Adrenal gland (tissue), 12 donors: ENCODE measurements around the gene DOCK9. TPM values are rescaled to one million over a fixed set of nuclear protein-coding genes. Genes with fewer than 3 reads are reported as not detected.

Experiments used
- DNase-seq, 7 donors: peaks; one replicate each; pipeline ENCODE4 v3.0.0-alpha.2; 2019 to 2020
- H3K27ac ChIP-seq, 5 donors: fragments of 200-600 bp; sonication (generic) in 4 of 5; 1 replicate in 3 of 5; 2 replicates in 2 of 5; pipeline versions ENCODE4 v1.5.1 to v1.8.0; 2016 to 2020; ENCODE audit warnings: mild to moderate bottlenecking in 1 of 5
- H3K27me3 ChIP-seq: fragments of 200-600 bp; 2 replicates; pipeline ENCODE4 v1.8.0; 2021
- H3K36me3 ChIP-seq, 2 donors: fragments of 200-600 bp; replicated peaks in 1 of 2; 1 replicate in 1 of 2; 2 replicates in 1 of 2; pipeline versions ENCODE4 v1.5.1 to v1.8.0; 2018 to 2022
- H3K4me1 ChIP-seq, 2 donors: fragments of 200-600 bp; replicated peaks in 1 of 2; 1 replicate in 1 of 2; 2 replicates in 1 of 2; pipeline versions ENCODE4 v1.5.1 to v1.8.0; 2018 to 2021
- H3K4me3 ChIP-seq, 4 donors: fragments of 200-600 bp; sonication (generic) in 3 of 4; one replicate each; pipeline ENCODE4 v1.5.1; 2016 to 2018
- H3K9me3 ChIP-seq, 3 donors: fragments of 200-600 bp; sonication (generic) in 1 of 3; replicated peaks in 1 of 3; 1 replicate in 2 of 3; 2 replicates in 1 of 3; pipeline versions ENCODE4 v1.5.1 to v1.8.0; 2016 to 2021
- POLR2A ChIP-seq, 2 donors: fragments of 450-650 bp; IDR thresholded peaks; one replicate each; pipeline ENCODE4 v1.6.1; 2017; ENCODE audit warnings: antibody characterized with exemption in 2 of 2, mild to moderate bottlenecking in 2 of 2, moderate library complexity in 1 of 2
- WGBS, 4 donors: extraction: QIAGEN DNeasy Blood & Tissue Kit in 2 of 4; methylation state at CpG; one replicate each; pipeline versions ENCODE4 v1.1.5 to v1.1.7; 2013 to 2017; 5-methylcytosine and 5-hydroxymethylcytosine counted together
- intact Hi-C, 2 donors: fragments of 100-400 bp; cut with DNase I; formaldehyde crosslinking; loops; one replicate each; pipeline versions ENCODE4 v1.14.1 to v1.15.0; 2022 to 2023
- polyA plus RNA-seq, 3 donors: library from polyadenylated mRNA; stranded (reverse); fragments of 200-250 nt in 2 of 3; fragments of 350-450 nt in 1 of 3; fragmentation: Illumina TruSeq in 1 of 3; extraction: RNeasy Lipid Tissue Mini Kit (QIAGEN cat#74804) in 1 of 3; gene quantifications; one replicate each; pipeline ENCODE4 v1.2.3, GENCODE V29; 2013 to 2014
- total RNA-seq, 9 donors: library from RNA; depleted of rRNA in 4 of 9; stranded (reverse); fragments of >200 nt in 4 of 9; fragments of 120-200 nt in 1 of 9; fragmentation: NEBNext Ultra II Directional in 1 of 9; extraction: Animal tissue kit (Norgen Biotek cat#: 25700) in 1 of 9; gene quantifications; one replicate each; pipeline versions ENCODE4 v1.1.0 to v1.2.4, GENCODE V29; 2013 to 2023
- TF ChIP-seq, protein P1 (sequence below), 6 experiments: fragments of 450-650 bp in 4 of 6; fragments of 200-600 bp in 2 of 6; sonication (generic) in 1 of 6; IDR thresholded peaks; 1 replicate in 5 of 6; 2 replicates in 1 of 6; pipeline versions ENCODE4 v1.5.1 to v1.8.0; 2016 to 2021; ENCODE audit warnings: antibody characterized with exemption in 6 of 6, mild to moderate bottlenecking in 2 of 6, moderate library complexity in 1 of 6
- donor health status: healthy with polysubstance abuse.
- donor health status: Bipolar disorder and iron deficiency.
- donor health status: DM: yes; HTN: yes; CAD: no.
- donor health status: DM: no; HTN: no; CAD: no.
- donor health status: DM: no; HTN: no; CAD: no.
- donor health status: DM: yes; HTN: yes; CAD: no.

The DOCK9 gene
- total and polyA plus RNA-seq, 12 donors, result 16.2 to 83.4 (median 51.9) TPM

DNA sequence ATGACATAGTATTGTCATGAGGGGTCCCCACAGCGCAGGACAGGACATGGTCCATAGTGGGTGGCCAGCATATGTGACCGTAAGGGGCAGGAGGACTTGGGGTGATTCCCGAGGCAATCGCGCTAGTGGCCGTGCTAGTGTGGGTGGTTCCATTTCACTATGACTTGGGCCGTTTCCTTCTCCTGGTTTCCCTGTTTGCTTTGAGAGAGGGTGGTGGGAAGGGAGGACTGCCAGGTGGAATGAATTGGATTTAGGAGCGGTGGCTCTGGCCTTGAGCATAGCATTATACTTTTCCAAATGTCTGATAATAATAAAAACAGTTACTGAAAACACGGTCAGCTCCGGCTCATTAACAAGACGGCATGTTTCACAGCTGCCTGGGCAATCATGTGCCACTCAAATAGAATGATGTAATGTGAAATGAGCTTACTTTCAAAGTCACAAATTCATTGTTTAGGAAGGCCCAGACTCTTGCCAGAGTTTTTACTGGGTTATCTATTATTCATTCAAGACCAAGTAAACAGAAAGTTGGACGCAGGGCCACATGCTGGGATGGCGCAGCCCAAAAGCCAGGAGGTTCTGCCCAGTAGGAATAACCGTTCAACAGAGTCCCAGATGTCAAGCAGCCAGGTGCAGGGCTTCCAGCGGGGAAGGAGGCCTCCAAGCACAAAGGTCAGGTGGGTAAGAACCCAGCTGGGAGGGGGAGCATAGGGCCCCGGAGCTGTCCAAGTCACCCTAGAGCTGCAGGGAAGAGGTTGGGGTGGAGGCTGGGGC lies 205.8 kb downstream of the DOCK9 start:
- TF ChIP-seq, protein P1, sequence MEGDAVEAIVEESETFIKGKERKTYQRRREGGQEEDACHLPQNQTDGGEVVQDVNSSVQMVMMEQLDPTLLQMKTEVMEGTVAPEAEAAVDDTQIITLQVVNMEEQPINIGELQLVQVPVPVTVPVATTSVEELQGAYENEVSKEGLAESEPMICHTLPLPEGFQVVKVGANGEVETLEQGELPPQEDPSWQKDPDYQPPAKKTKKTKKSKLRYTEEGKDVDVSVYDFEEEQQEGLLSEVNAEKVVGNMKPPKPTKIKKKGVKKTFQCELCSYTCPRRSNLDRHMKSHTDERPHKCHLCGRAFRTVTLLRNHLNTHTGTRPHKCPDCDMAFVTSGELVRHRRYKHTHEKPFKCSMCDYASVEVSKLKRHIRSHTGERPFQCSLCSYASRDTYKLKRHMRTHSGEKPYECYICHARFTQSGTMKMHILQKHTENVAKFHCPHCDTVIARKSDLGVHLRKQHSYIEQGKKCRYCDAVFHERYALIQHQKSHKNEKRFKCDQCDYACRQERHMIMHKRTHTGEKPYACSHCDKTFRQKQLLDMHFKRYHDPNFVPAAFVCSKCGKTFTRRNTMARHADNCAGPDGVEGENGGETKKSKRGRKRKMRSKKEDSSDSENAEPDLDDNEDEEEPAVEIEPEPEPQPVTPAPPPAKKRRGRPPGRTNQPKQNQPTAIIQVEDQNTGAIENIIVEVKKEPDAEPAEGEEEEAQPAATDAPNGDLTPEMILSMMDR (IDR thresholded peaks at IDR 0.05), result no peak
- no peak for TF ChIP-seq POLR2A (IDR thresholded peaks at IDR 0.05)
- no peak overlapping the region for H3K27ac ChIP-seq

DNA sequence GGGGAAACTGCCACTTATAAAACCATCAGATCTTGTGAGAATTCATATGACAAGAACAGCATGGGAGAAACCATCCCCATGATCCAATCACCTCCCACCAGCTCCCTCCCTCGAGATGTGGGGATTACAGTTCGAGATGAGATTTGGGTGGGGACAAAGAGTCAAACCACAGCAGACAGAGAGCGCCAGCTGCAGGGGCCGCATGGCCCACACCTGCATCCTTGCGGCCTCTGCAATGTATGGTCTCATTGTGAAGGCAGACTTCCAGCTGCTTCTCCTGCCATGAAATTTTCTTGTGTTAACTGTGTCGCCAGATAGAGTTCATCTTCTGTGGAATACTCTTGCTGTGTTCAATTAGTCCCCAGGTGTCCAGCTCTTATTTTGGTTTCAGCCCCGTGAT lies 208.1 kb downstream of the DOCK9 start:
- Histone ChIP-seq H3K27me3 (no peaks in the 10 kb centered on the region), H3K9me3 (no peaks in the 10 kb centered on the region), H3K4me3 (no peak overlapping the region), H3K4me1 (no peaks in the 10 kb centered on the region), H3K27ac (no peak overlapping the region), H3K36me3 (no peaks in the 10 kb centered on the region)
- intact Hi-C loops, result no loop called here
- TF ChIP-seq POLR2A (IDR thresholded peaks at IDR 0.05), result no peak
- TF ChIP-seq, protein P1 (IDR thresholded peaks at IDR 0.05), result no peak
- 76 to 91% (median 83%) methylated on average over 6 to 7 of the region's 7 CpGs for WGBS, 4 donors
- DNase-seq, result no peak

More for the DNA sequence above, 205.8 kb downstream of the DOCK9 start:
- Histone ChIP-seq H3K4me1 (no peaks in the 10 kb centered on the region), H3K36me3 (no peaks in the 10 kb centered on the region), H3K9me3 (no peaks in the 10 kb centered on the region), H3K27me3 (no peaks in the 10 kb centered on the region), H3K4me3 (no peak overlapping the region)
- intact Hi-C loops, result no loop called here
- 83 to 92% (median 90%) methylated on average over 15 to 16 of the region's 16 CpGs for WGBS, 4 donors
- no peak for DNase-seq

DNA sequence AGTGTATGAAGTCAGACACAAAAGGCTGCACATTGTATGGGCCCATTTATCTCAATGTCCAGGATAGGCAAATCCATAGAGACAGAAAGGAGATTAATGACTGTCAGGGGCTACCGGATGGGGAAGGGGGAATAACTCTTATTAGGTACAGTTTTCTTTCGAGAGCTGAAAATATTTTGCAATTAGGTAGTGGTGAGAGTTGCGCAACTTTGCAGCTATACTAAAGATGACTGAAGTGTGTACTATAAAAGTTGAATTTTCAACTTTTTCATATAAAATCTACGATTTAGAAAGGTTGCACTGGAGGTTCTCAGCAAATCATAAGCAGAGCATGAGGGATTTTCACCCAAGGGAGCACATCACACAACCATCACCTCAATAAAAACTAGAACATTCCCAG lies 209.3 kb downstream of the DOCK9 start:
- Histone ChIP-seq H3K4me1 (no peaks in the 10 kb centered on the region), H3K27me3 (no peaks in the 10 kb centered on the region), H3K36me3 (no peaks in the 10 kb centered on the region), H3K4me3 (no peak overlapping the region), H3K9me3 (no peaks in the 10 kb centered on the region), H3K27ac (no peak overlapping the region)
- WGBS, 4 donors, result 64 to 80% (median 67%) methylated on average over 4 of the region's 4 CpGs
- DNase-seq, result no peak
- intact Hi-C loops, result no loop called here
- TF ChIP-seq, protein P1 (IDR thresholded peaks at IDR 0.05), result no peak
- TF ChIP-seq POLR2A (IDR thresholded peaks at IDR 0.05), result no peak

DNA sequence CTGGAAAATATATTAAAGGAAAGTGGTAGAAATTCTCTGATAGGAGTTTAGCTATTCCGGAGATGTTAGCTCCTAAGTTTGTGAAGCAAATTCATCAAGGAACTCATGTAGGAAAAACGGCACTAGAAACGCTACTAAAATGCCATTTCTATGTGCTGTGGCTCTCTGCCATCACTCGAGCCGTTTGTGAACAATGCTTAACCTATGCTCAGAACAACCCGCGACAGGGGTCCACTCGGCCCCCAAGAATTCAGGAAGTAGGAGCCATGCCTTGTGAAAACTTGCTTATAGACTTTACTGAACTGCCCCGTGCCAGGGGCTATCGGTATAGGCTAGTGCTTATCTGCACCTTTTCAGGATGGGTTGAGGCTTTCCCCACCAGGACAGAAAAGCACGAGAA lies 211.2 kb downstream of the DOCK9 start:
- no peaks in the 10 kb centered on the region for H3K9me3 ChIP-seq
- DNase-seq, result no peak
- 69 to 75% (median 74%) methylated on average over 11 of the region's 11 CpGs for WGBS, 4 donors
- no peak overlapping the region for H3K27ac ChIP-seq
- intact Hi-C loops, result no loop called here
- H3K4me3 ChIP-seq, result no peak overlapping the region
- H3K27me3 ChIP-seq, result no peaks in the 10 kb centered on the region
- H3K36me3 ChIP-seq, result no peaks in the 10 kb centered on the region
- TF ChIP-seq, protein P1 (IDR thresholded peaks at IDR 0.05), result no peak
- TF ChIP-seq POLR2A (IDR thresholded peaks at IDR 0.05), result no peak
- H3K4me1 ChIP-seq, result no peaks in the 10 kb centered on the region
